ENCODE results near the gene CLDN10.

DNA sequence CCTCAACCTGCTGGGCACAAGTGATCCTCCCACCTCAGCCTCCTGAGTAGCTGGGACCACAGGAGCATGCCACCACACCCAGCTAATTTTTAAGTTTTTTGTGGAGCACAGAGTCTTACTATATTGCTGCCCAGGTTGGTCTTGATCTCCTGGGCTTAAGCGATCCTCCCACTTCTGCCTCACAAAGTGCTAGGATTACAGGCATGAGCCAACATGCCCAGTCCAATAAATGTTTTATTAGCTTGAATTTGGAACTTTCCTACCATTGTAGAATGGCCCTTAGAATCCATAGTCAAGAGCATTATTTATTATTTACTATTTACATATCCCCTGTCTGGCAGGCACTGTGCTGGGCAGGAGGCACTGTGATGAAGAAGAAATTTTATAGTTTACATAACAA lies 39.6 kb upstream of the CLDN10 start:
- TF ChIP-seq POLR2A (IDR thresholded peaks at IDR 0.05; ENCODE audit: low read depth, low read length) (no peak), POLR2AphosphoS5 (IDR thresholded peaks at IDR 0.05; ENCODE audit: low read depth, low read length) (no peak), TAF1 (IDR thresholded peaks at IDR 0.05; ENCODE audit: borderline replicate concordance, low read depth, low read length) (no peak)

Measured in GM12892 (cell line).